Astrocyte of the hippocampus (primary cell): ENCODE results near the gene TBCD.

Experiments
- DNase-seq: peaks from one replicate; pipeline ENCODE4 v3.0.0; 2011; ENCODE audit warnings: low read depth, low spot score

Gene TBCD

GRCh38 chr17:82884341-82884969, 132.6 kb downstream of the TBCD start:
- no peak for DNase-seq

GRCh38 chr17:82884970-82885353, 133.1 kb downstream of the TBCD start:
- DNase-seq, result no peak

- no peak for DNase-seq
Measured at GRCh38 chr17:82887255-82888164, 135.6 kb downstream of the TBCD start.

GRCh38 chr17:82888583-82889495, 137.0 kb downstream of the TBCD start:
- no peak for DNase-seq

GRCh38 chr17:82889496-82890338, 137.9 kb downstream of the TBCD start:
- no peak for DNase-seq

GRCh38 chr17:82890339-82890730, 138.5 kb downstream of the TBCD start:
- DNase-seq, result no peak

GRCh38 chr17:82890926-82891678, 139.2 kb downstream of the TBCD start:
- DNase-seq, result no peak

- no peak for DNase-seq
Measured at GRCh38 chr17:82891911-82892310, 140.0 kb downstream of the TBCD start.

- DNase-seq, result no peak
Measured at GRCh38 chr17:82892899-82893565, 141.2 kb downstream of the TBCD start.

- DNase-seq, result no peak
Measured at GRCh38 chr17:82893779-82894178, 141.9 kb downstream of the TBCD start.

- DNase-seq, result no peak
Measured at GRCh38 chr17:82894389-82894788, 142.5 kb downstream of the TBCD start.

GRCh38 chr17:82895087-82895486, 143.2 kb downstream of the TBCD start:
- no peak for DNase-seq

- no peak for DNase-seq
Measured at GRCh38 chr17:82896071-82897000, 144.5 kb downstream of the TBCD start.

GRCh38 chr17:82897514-82898249, 145.8 kb downstream of the TBCD start:
- DNase-seq, result no peak

- DNase-seq, result no peak
Measured at GRCh38 chr17:82898976-82899514, 147.2 kb downstream of the TBCD start.

GRCh38 chr17:82899941-82900340, 148.1 kb downstream of the TBCD start:
- no peak for DNase-seq

- peak; percentile 29 for DNase-seq
Measured at GRCh38 chr17:82900741-82901140, 148.9 kb downstream of the TBCD start.

- no peak for DNase-seq
Measured at GRCh38 chr17:82901356-82901755, 149.5 kb downstream of the TBCD start.
